Measurements from ENCODE around the gene TP73. TPM values are rescaled to one million over a fixed set of nuclear protein-coding genes. Genes with fewer than 3 reads are reported as not detected.

TP73 gene
- total RNA-seq, 1 donor from 2014 or later: 1.4 TPM

DNA sequence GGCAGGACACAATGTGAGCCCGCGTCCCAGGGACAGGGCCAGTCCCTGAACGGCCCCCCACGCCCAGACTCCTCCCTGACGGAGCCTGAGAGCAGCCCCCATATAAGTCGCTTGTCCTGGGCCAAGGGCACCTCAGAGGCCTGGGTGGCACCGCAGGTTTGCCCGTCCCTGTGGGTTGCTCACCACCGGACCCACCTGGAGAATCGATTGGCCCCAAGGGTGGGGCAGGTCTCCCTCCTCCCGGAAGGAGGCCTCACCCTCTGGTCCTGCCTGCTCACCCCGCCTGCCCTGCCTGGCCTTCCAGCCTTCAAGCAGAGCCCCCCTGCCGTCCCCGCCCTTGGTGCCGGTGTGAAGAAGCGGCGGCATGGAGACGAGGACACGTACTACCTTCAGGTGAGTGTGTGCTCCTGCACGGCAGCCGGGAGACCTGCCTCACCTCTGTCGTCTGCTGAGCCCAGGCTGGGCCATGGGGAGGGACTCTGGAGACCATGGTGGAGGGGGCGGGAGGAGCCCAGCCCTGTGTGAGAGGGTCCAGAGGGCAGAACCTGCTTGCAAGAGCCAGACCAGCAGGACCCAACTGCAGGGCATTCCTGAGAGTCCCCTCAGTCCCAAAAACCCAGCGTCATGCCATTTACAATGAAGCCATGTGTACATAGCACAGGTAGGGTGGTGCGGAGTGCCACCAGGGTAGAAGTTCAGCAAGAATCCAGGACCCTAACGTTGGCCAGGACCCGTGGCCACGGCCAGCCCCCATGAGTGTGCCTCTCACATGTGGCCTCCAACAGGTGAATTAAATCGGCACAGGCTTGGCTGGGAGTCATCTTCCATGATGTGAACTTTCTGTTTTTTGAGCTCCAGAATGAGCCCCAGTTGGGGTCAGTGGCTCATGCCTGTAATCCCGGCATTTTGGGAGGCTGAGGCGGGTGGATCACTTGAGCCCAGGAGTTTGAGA lies 75.8 kb downstream of the TP73 start:
- no peaks in the 10 kb centered on the region for H3K36me3 Mint-ChIP-seq (ENCODE audit: low read depth)
- H3K4me3 Mint-ChIP-seq: no peak overlapping the region
- no peaks in the 10 kb centered on the region for H3K4me1 Mint-ChIP-seq (ENCODE audit: low read depth)
- no peaks in the 10 kb centered on the region for H3K27me3 Mint-ChIP-seq (ENCODE audit: insufficient read depth)
- H3K27ac Mint-ChIP-seq: no peak overlapping the region
- H3K9me3 Mint-ChIP-seq: no peaks in the 10 kb centered on the region
- intact Hi-C loops (cut with micrococcal nuclease): no loop called here
- DNase-seq (ENCODE audit: low spot score): no peak

DNA sequence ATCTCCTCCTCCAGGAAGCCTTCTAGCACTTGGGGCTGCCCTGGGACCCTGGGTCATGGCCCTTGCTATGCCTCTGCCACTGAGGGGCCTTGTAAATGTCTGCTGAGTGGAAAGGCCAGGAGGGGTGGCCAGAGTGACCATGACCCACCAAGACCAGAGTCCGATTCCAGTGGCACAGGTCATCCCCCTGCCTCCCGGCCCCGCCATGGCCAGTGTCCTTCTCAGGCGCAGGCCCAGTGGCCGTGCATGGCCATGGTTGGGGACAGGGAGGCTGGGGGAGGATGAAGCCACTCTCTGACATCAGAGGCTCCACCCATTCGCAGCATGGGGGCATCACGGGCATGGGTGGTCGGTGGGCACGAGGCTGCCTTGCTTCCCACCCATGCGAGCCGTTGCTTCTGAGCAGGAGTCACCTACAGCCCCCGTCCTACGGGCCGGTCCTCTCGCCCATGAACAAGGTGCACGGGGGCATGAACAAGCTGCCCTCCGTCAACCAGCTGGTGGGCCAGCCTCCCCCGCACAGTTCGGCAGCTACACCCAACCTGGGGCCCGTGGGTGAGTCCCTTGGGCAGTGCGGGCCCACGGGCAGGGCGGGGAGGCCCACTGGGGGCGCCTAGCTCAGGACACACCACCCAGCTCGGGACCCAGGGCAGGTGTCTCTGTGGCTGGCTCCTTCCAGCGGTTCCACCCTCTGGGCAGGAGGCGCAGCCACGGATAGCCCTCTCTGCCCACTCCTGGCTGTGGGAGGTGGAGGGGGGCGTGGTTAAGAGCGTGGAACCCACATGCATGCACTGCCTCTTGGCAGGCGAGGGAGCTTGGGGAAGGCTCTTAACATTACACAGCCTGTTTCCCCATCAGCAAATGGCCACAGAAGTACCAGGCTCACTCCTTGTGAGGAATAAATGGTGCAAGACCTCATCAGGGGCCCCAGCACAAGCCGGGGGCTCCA lies 77.6 kb downstream of the TP73 start:
- Mint-ChIP-seq H3K4me3 (no peak overlapping the region), H3K36me3 (ENCODE audit: low read depth) (no peaks in the 10 kb centered on the region), H3K27ac (no peak overlapping the region), H3K27me3 (ENCODE audit: insufficient read depth) (no peaks in the 10 kb centered on the region), H3K4me1 (ENCODE audit: low read depth) (no peaks in the 10 kb centered on the region), H3K9me3 (no peaks in the 10 kb centered on the region)
- intact Hi-C loops (cut with micrococcal nuclease): no loop called here
- no peak for DNase-seq (ENCODE audit: low spot score)

DNA sequence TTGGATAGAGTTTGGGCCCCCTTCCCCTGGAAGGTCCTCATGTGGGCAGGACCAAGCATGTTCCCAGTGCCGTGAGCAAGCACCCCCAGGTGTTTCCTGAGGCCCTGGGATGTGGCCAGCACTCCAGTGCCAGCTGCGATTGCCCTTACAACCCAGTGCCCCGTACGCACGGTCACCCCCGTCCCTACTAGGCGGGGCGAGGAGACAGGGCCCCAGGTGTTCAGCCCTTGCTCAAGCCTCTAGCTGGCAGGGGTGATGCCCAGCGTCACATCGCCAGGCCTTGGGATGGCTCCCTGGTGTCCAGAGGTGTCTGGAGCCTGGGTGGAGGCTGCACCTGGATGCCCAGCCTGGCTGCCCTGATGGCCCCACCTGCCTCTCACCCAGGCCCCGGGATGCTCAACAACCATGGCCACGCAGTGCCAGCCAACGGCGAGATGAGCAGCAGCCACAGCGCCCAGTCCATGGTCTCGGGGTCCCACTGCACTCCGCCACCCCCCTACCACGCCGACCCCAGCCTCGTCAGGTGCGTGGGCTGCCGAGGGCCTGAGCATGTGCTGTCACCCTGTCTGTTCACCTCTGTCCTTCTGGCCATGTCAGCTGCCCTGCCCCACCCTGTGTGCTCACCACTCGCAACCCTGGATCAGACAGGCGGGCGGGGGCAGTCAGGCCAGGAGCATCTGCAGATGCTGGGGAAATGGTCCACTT lies 78.4 kb downstream of the TP73 start:
- Mint-ChIP-seq H3K36me3 (ENCODE audit: low read depth) (peaks cover under 1% of the 10 kb centered on the region), H3K4me1 (ENCODE audit: low read depth) (no peaks in the 10 kb centered on the region), H3K27ac (no peak overlapping the region), H3K4me3 (no peak overlapping the region), H3K9me3 (no peaks in the 10 kb centered on the region), H3K27me3 (ENCODE audit: insufficient read depth) (no peaks in the 10 kb centered on the region)
- intact Hi-C loops (cut with micrococcal nuclease): no loop called here
- no peak for DNase-seq (ENCODE audit: low spot score)

DNA sequence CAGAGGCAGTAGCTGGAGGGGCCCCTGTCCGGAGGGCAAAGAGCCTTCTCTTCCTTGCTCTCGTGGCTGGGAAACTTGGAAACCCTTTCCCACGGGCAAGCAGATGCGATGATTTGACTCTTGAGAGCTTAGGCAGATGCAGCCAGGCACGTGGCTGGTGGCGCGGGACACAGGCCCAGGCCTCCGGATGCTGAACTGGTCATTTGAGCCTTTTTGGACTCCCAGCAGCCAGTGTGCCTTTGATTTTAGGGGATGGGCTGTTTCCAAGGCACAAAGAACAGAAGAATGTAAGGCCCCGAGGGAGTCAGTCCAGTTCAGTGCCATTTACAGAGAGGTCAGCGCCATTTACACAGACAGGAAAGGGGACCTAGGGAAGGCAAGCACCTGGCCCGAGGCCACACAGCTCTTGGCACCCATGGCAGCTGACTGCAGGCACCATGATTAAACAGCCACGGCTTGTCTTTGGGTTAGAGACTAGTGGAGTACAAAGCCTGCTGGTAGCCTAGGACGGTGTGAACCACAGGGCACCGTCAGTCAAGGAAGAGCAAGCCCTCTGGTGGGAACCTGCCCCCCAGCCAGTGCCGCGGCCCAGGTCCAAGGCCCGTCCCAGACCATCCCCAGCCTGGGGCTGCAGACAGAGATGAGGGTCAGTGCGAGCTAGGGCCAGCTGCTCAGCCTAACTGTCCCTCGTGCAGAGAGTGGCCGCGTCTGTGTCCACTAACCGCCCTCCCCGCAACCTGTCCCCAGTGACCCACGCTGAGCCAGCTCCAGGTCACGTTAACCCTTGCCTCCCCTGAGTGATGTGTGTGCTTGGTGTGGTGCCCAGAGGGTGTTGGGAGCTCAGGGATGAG lies 79.5 kb downstream of the TP73 start:
- no peak for DNase-seq (ENCODE audit: low spot score)
- intact Hi-C loops (cut with micrococcal nuclease): no loop called here
- Mint-ChIP-seq H3K36me3 (ENCODE audit: low read depth) (peaks cover 3% of the 10 kb centered on the region), H3K27ac (no peak overlapping the region), H3K4me3 (no peak overlapping the region), H3K4me1 (ENCODE audit: low read depth) (no peaks in the 10 kb centered on the region), H3K27me3 (ENCODE audit: insufficient read depth) (no peaks in the 10 kb centered on the region), H3K9me3 (no peaks in the 10 kb centered on the region)

DNA sequence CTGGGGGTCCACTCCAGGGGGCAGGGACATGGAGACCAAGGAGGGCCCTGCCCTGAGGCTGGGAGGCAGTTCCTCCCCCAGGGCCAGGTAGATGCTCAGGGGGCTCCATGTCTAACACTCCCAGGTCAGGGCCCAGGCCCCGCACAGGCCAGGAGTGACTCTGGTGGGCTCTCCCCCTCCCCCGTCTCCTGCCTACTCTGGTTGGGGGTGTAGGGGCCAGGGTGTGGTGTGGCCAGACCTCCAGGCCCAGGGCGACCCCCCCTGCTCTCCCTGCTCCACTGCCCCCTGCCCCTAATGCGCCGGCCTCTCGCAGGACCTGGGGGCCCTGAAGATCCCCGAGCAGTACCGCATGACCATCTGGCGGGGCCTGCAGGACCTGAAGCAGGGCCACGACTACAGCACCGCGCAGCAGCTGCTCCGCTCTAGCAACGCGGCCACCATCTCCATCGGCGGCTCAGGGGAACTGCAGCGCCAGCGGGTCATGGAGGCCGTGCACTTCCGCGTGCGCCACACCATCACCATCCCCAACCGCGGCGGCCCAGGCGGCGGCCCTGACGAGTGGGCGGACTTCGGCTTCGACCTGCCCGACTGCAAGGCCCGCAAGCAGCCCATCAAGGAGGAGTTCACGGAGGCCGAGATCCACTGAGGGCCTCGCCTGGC lies 80.2 kb downstream of the TP73 start:
- Mint-ChIP-seq H3K36me3 (ENCODE audit: low read depth) (peaks cover 3% of the 10 kb centered on the region), H3K4me1 (ENCODE audit: low read depth) (no peaks in the 10 kb centered on the region), H3K9me3 (no peaks in the 10 kb centered on the region), H3K27me3 (ENCODE audit: insufficient read depth) (no peaks in the 10 kb centered on the region), H3K27ac (no peak overlapping the region), H3K4me3 (no peak overlapping the region)
- no peak for DNase-seq (ENCODE audit: low spot score)
- intact Hi-C loops (cut with micrococcal nuclease): no loop called here

DNA sequence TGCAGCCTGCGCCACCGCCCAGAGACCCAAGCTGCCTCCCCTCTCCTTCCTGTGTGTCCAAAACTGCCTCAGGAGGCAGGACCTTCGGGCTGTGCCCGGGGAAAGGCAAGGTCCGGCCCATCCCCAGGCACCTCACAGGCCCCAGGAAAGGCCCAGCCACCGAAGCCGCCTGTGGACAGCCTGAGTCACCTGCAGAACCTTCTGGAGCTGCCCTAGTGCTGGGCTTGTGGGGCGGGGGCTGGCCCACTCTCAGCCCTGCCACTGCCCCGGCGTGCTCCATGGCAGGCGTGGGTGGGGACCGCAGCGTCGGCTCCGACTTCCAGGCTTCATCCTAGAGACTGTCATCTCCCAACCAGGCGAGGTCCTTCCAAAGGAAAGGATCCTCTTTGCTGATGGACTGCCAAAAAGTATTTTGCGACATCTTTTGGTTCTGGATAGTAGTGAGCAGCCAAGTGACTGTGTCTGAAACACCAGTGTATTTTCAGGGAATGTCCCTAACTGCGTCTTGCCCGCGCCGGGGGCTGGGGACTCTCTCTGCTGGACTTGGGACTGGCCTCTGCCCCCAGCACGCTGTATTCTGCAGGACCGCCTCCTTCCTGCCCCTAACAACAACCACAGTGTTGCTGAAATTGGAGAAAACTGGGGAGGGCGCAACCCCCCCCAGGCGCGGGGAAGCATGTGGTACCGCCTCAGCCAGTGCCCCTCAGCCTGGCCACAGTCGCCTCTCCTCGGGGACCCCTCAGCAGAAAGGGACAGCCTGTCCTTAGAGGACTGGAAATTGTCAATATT lies 81.0 kb downstream of the TP73 start:
- DNase-seq (ENCODE audit: low spot score): no peak
- Mint-ChIP-seq H3K27me3 (ENCODE audit: insufficient read depth) (no peaks in the 10 kb centered on the region), H3K4me3 (no peak overlapping the region), H3K36me3 (ENCODE audit: low read depth) (peaks cover 3% of the 10 kb centered on the region), H3K4me1 (ENCODE audit: low read depth) (no peaks in the 10 kb centered on the region), H3K27ac (no peak overlapping the region), H3K9me3 (no peaks in the 10 kb centered on the region)
- intact Hi-C loops (cut with micrococcal nuclease): no loop called here

DNA sequence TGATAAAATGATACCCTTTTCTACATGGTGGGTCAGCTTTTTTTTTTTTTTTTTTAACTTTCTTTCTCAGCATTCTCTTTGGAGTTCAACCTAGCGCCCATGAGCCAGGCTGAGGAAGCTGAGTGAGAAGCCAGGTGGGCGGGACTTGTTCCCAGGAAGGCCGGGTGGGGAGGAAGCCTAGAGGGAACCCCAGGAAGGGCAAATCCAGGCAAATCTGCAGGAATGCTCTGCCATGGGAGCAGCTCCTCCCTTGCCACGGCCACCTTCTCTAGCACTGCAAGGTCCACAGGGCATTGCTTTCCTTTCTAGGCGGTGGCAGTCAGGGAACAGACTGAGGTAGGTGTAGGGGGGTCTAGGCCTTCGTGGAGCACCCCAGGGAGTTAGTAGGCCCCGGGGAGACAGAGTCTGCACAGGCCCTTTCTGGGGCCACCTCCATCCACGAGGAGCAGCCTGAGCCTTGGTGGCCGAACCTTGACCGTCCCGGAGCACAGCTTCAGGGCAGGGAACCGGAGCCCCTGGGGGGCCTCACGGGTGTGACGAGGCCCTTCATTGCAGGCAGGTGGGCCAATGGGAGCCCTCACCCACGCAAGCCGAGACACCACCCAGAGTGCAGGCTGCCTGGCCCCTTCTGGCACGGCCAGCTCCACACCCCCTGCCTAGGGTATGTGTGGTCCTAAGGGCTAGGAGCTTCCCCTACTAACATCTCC lies 81.7 kb downstream of the TP73 start:
- Mint-ChIP-seq H3K4me1 (ENCODE audit: low read depth) (no peaks in the 10 kb centered on the region), H3K9me3 (no peaks in the 10 kb centered on the region), H3K27ac (no peak overlapping the region), H3K27me3 (ENCODE audit: insufficient read depth) (no peaks in the 10 kb centered on the region), H3K4me3 (no peak overlapping the region), H3K36me3 (ENCODE audit: low read depth) (peaks cover 3% of the 10 kb centered on the region)
- intact Hi-C loops (cut with micrococcal nuclease): no loop called here
- no peak for DNase-seq (ENCODE audit: low spot score)

DNA sequence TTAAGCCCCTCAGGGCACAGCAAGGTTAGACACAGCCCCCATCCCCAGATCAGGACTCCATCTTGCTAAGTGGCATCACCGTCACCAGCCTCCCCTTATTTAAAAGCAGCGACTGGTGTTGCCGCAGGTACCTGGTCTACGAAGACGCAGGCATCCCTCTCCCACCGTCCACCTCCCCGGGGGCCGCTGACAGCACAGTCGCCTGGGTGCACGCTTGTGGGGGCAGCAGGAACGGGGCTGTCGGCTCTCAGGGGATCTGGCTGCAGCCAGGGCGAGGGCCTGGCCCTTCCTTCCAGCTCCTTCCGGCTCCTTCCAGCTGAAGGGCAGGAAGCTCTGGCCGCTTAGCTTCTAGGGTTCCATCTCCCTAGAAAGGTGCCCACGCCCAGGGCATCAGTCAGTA lies 82.3 kb downstream of the TP73 start:
- H3K27ac Mint-ChIP-seq: no peak overlapping the region
- peaks cover 3% of the 10 kb centered on the region for H3K36me3 Mint-ChIP-seq (ENCODE audit: low read depth)
- intact Hi-C loops (cut with micrococcal nuclease): no loop called here
- H3K4me3 Mint-ChIP-seq: no peak overlapping the region
- DNase-seq (ENCODE audit: low spot score): no peak
- no peaks in the 10 kb centered on the region for H3K9me3 Mint-ChIP-seq
- H3K4me1 Mint-ChIP-seq (ENCODE audit: low read depth): no peaks in the 10 kb centered on the region
- no peaks in the 10 kb centered on the region for H3K27me3 Mint-ChIP-seq (ENCODE audit: insufficient read depth)

DNA sequence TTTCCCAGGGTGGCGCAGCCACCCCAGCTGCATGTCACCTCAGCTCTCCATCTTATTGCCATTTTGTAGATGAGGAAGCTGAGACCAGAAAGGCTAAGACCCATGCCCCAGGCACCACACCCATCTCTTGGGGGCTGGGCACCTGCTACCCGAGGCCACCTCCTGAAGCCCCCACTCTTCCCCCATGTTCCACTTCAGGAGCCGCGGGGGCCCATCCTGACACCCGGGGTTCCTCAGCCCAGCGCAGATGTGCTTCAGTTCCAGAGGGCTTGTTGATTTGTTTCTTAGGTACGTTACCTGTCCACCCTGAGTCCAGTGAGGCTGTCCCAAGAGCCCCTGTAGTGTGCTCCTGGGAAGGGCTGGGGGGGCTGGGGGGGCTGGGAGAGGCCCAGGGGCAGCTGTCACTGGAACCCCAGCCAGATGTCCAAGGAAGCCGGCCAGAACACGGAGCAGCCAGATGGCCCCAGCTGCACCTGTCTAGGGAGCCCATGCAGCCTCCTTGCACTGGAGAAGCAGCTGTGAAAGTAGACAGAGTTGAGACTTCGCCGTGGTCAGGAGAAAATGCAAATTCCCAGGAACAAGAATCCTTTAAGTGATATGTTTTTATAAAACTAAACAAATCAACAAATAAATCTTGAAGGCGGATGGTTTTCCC lies 82.8 kb downstream of the TP73 start:
- intact Hi-C loops (cut with micrococcal nuclease): no loop called here
- Mint-ChIP-seq H3K27ac (no peak overlapping the region), H3K4me3 (no peak overlapping the region), H3K36me3 (ENCODE audit: low read depth) (peaks cover 3% of the 10 kb centered on the region), H3K27me3 (ENCODE audit: insufficient read depth) (no peaks in the 10 kb centered on the region), H3K4me1 (ENCODE audit: low read depth) (no peaks in the 10 kb centered on the region), H3K9me3 (no peaks in the 10 kb centered on the region)
- no peak for DNase-seq (ENCODE audit: low spot score)

DNA sequence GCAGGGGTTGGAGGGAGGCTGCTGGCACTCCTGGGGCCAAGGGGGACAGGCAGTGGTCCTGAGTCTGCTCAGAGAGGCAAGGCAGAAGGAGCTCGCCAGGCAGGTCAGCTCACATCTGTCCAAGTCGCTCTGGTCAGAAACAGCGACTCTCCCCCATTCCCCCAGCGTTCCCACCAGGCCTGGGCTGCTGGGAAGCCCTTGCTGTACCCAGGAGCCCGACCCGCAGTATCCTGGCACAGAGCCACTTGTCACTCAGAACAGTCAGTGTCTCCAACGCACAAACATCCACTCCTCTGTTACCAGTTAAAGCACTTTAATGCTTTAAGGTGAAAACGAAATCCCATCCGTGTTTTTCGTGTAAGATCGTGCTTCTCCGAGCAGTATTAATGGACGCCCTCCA lies 83.4 kb downstream of the TP73 start:
- Mint-ChIP-seq H3K36me3 (ENCODE audit: low read depth) (peaks cover 3% of the 10 kb centered on the region), H3K27ac (no peak overlapping the region), H3K27me3 (ENCODE audit: insufficient read depth) (no peaks in the 10 kb centered on the region), H3K4me3 (no peak overlapping the region), H3K4me1 (ENCODE audit: low read depth) (no peaks in the 10 kb centered on the region), H3K9me3 (no peaks in the 10 kb centered on the region)
- intact Hi-C loops (cut with micrococcal nuclease): no loop called here
- no peak for DNase-seq (ENCODE audit: low spot score)
